Spleen (tissue), 11 donors: ENCODE data around the gene DNAJB4. TPM values are rescaled to one million over a fixed set of nuclear protein-coding genes. Genes with fewer than 3 reads are reported as not detected.

ENCODE experiments used
- DNase-seq: peaks from one replicate; pipeline ENCODE4 v3.0.0-alpha.2; 2020
- H3K27ac ChIP-seq, 8 donors: fragments of 200-600 bp; sonication (generic) in 7 of 8; 1 replicate in 4 of 8; 2 replicates in 4 of 8; pipeline versions ENCODE4 v1.5.0 to v1.8.0; 2016 to 2021; ENCODE audit warnings: inconsistent platforms in 4 of 8, mild to moderate bottlenecking in 4 of 8, moderate library complexity in 1 of 8
- H3K27me3 ChIP-seq, 7 donors: fragments of 200-600 bp; sonication (generic) in 6 of 7; replicated peaks in 1 of 7; 1 replicate in 4 of 7; 2 replicates in 3 of 7; pipeline versions ENCODE4 v1.5.0 to v1.8.0; 2016 to 2021; ENCODE audit warnings: inconsistent platforms in 3 of 7, mild to moderate bottlenecking in 1 of 7
- H3K36me3 ChIP-seq, 6 donors: fragments of 200-600 bp; sonication (generic) in 5 of 6; 1 replicate in 4 of 6; 2 replicates in 2 of 6; pipeline versions ENCODE4 v1.5.0 to v1.8.0; 2016 to 2021; ENCODE audit warnings: inconsistent platforms in 2 of 6
- H3K4me1 ChIP-seq, 6 donors: fragments of 200-600 bp; sonication (generic) in 5 of 6; 1 replicate in 3 of 6; 2 replicates in 3 of 6; pipeline versions ENCODE4 v1.5.0 to v1.8.0; 2016 to 2021; ENCODE audit warnings: inconsistent platforms in 3 of 6
- H3K4me3 ChIP-seq, 8 donors: fragments of 200-600 bp; sonication (generic) in 7 of 8; 1 replicate in 4 of 8; 2 replicates in 4 of 8; pipeline versions ENCODE4 v1.5.0 to v1.8.0; 2016 to 2021; ENCODE audit warnings: inconsistent platforms in 4 of 8, mild to moderate bottlenecking in 4 of 8, moderate library complexity in 2 of 8
- H3K9me3 ChIP-seq, 8 donors: fragments of 200-600 bp; sonication (generic) in 7 of 8; 1 replicate in 4 of 8; 2 replicates in 4 of 8; pipeline versions ENCODE4 v1.5.0 to v1.8.0; 2016 to 2021; ENCODE audit warnings: inconsistent platforms in 4 of 8
- CTCF ChIP-seq, 11 experiments: fragments of 200-600 bp in 7 of 11; fragments of 450-650 bp in 4 of 11; sonication (generic) in 4 of 11; IDR thresholded peaks in 8 of 11; conservative IDR thresholded peaks in 3 of 11; 1 replicate in 7 of 11; 2 replicates in 4 of 11; pipeline versions ENCODE4 v1.4.0 to v1.8.0; 2016 to 2021; ENCODE audit warnings: antibody characterized with exemption in 11 of 11, inconsistent platforms in 4 of 11, mild to moderate bottlenecking in 1 of 11
- POLR2A ChIP-seq, 3 donors: fragments of 450-650 bp; IDR thresholded peaks; one replicate each; pipeline ENCODE4 v1.5.1; 2017; ENCODE audit warnings: antibody characterized with exemption in 3 of 3, mild to moderate bottlenecking in 1 of 3
- POLR2AphosphoS5 ChIP-seq, 3 donors: sonication (generic); formaldehyde crosslinking; IDR thresholded peaks; one replicate each; pipeline ENCODE4 v1.5.1; 2017; ENCODE audit warnings: antibody characterized with exemption in 3 of 3
- WGBS, 5 donors: extraction: QIAGEN DNeasy Blood & Tissue Kit in 3 of 5; methylation state at CpG; one replicate each; pipeline versions ENCODE4 v1.1.5 to v1.1.7; 2013 to 2018; 5-methylcytosine and 5-hydroxymethylcytosine counted together
- intact Hi-C: fragments of 100-400 bp; cut with DNase I; formaldehyde crosslinking; loops from one replicate; pipeline ENCODE4 v1.15.0; 2023; ENCODE audit warnings: low total_unique reads
- polyA plus RNA-seq, 3 donors: library from polyadenylated mRNA; stranded (reverse); fragments of 200-250 nt; gene quantifications; one replicate each; pipeline ENCODE4 v1.2.1, GENCODE V29; 2013
- total RNA-seq, 7 donors: library from RNA; depleted of rRNA in 3 of 7; stranded (reverse); fragments of >200 nt in 3 of 7; fragmentation: NEBNext Ultra II Directional in 4 of 7; extraction: Animal tissue kit (Norgen Biotek cat#: 25700) in 4 of 7; gene quantifications; one replicate each; pipeline versions ENCODE4 v1.1.0 to v1.2.1, GENCODE V29; 2016 to 2021
- donor health status: healthy with polysubstance abuse.
- donor health status: DM: no; HTN: no; CAD: no; lungs with moderate emphysema.
- donor health status: DM: no; HTN: no; CAD: no.
- donor health status: Bipolar disorder and iron deficiency.
- donor health status: healthy.
- donor health status: DM: no; HTN: no; CAD: no.
- donor health status: DM: yes; HTN: yes; CAD: no.

DNAJB4 gene
- total and polyA plus RNA-seq, 10 donors: 10.5 to 66.2 (median 47.1) TPM

GRCh38 chr1:78051005-78051404, 46.3 kb downstream of the DNAJB4 start:
- Histone ChIP-seq H3K4me1 (peaks cover 0 to 39% (median 22%) of the 10 kb centered on the region in 6 donors), H3K27ac (peak overlapping the region; percentile 10 to 90 (median 78)), H3K36me3 (no peaks in the 10 kb centered on the region), H3K4me3 (no peak overlapping the region), H3K27me3 (peaks cover 0 to 26% (median 13%) of the 10 kb centered on the region in 7 donors), H3K9me3 (no peaks in the 10 kb centered on the region)
- intact Hi-C loops: no loop called here
- WGBS, 5 donors: 89 to 97% (median 95%) methylated on average over 2 of the region's 2 CpGs
- no peak for DNase-seq
- no peak for TF ChIP-seq POLR2AphosphoS5 (IDR thresholded peaks at IDR 0.05)
- TF ChIP-seq CTCF (IDR thresholded peaks at IDR 0.05 in 8 of 11, conservative IDR thresholded peaks at IDR 0.05 in 3 of 11): no peak
- TF ChIP-seq POLR2A (IDR thresholded peaks at IDR 0.05): no peak

GRCh38 chr1:78052685-78053405, 48.1 kb downstream of the DNAJB4 start:
- WGBS, 5 donors: 41 to 60% (median 42%) methylated on average over 2 of the region's 2 CpGs

GRCh38 chr1:78053498-78053897, 48.8 kb downstream of the DNAJB4 start:
- intact Hi-C loops: no loop called here
- Histone ChIP-seq H3K9me3 (no peaks in the 10 kb centered on the region), H3K4me1 (peaks cover 0 to 30% (median 14%) of the 10 kb centered on the region in 6 donors), H3K27ac (peak overlapping the region in 7 of 8 donors; percentile 59 to 90 (median 78)), H3K4me3 (no peak overlapping the region), H3K36me3 (no peaks in the 10 kb centered on the region), H3K27me3 (peaks cover 0 to under 1% (median 0%) of the 10 kb centered on the region in 7 donors)
- TF ChIP-seq POLR2AphosphoS5 (IDR thresholded peaks at IDR 0.05) (no peak), CTCF (IDR thresholded peaks at IDR 0.05 in 8 of 11, conservative IDR thresholded peaks at IDR 0.05 in 3 of 11) (no peak), POLR2A (IDR thresholded peaks at IDR 0.05) (no peak)
- 86 to 96% (median 92%) methylated on average over 2 of the region's 2 CpGs for WGBS, 5 donors
- no peak for DNase-seq

More at GRCh38 chr1:78052685-78053405, 48.1 kb downstream of the DNAJB4 start:
- TF ChIP-seq POLR2AphosphoS5 (IDR thresholded peaks at IDR 0.05) (peak in 1 of 3 donors; percentile 39), CTCF (IDR thresholded peaks at IDR 0.05 in 8 of 11, conservative IDR thresholded peaks at IDR 0.05 in 3 of 11) (no peak)
- H3K27ac ChIP-seq: peak overlapping the region in 7 of 8 donors; percentile 59 to 90 (median 78)
- no peaks in the 10 kb centered on the region for H3K36me3 ChIP-seq
- DNase-seq: no peak
- intact Hi-C loops: no loop called here
- peaks cover 0 to 7% (median 0%) of the 10 kb centered on the region in 7 donors for H3K27me3 ChIP-seq
- H3K9me3 ChIP-seq: no peaks in the 10 kb centered on the region
- peaks cover 0 to 30% (median 14%) of the 10 kb centered on the region in 6 donors for H3K4me1 ChIP-seq
- H3K4me3 ChIP-seq: no peak overlapping the region

GRCh38 chr1:78054559-78054958, 49.8 kb downstream of the DNAJB4 start:
- no peak for DNase-seq
- no peak overlapping the region for H3K4me3 ChIP-seq
- H3K27ac ChIP-seq: peak overlapping the region in 7 of 8 donors; percentile 46 to 90 (median 78)
- H3K36me3 ChIP-seq: no peaks in the 10 kb centered on the region
- H3K9me3 ChIP-seq: no peaks in the 10 kb centered on the region
- no peak for TF ChIP-seq CTCF (IDR thresholded peaks at IDR 0.05 in 8 of 11, conservative IDR thresholded peaks at IDR 0.05 in 3 of 11)
- no peak for TF ChIP-seq POLR2A (IDR thresholded peaks at IDR 0.05)
- no peak for TF ChIP-seq POLR2AphosphoS5 (IDR thresholded peaks at IDR 0.05)
- H3K27me3 ChIP-seq: no peaks in the 10 kb centered on the region
- H3K4me1 ChIP-seq: peaks cover 0 to 27% (median 14%) of the 10 kb centered on the region in 6 donors
- intact Hi-C loops: no loop called here
